ENCODE results near the gene CASZ1.

CASZ1 gene

GRCh38 chr1:10684221-10684620 lies 112.2 kb downstream of the CASZ1 start:
- FAIRE-seq: no peak

- no peak for FAIRE-seq
These were observed 113.8 kb downstream of the CASZ1 start for GRCh38 chr1:10682449-10683309.

GRCh38 chr1:10682108-10682445 lies 114.4 kb downstream of the CASZ1 start:
- no peak for FAIRE-seq

GRCh38 chr1:10681296-10682107 lies 114.9 kb downstream of the CASZ1 start:
- FAIRE-seq: no peak

- FAIRE-seq: no peak
These were observed 116.0 kb downstream of the CASZ1 start for GRCh38 chr1:10680487-10680886.

GRCh38 chr1:10679496-10680220 lies 116.8 kb downstream of the CASZ1 start:
- no peak for FAIRE-seq

GRCh38 chr1:10678852-10679251 lies 117.6 kb downstream of the CASZ1 start:
- FAIRE-seq: no peak

GRCh38 chr1:10678402-10678801 lies 118.0 kb downstream of the CASZ1 start:
- FAIRE-seq: no peak

- no peak for FAIRE-seq
These were observed 118.7 kb downstream of the CASZ1 start for GRCh38 chr1:10677491-10678391.

- FAIRE-seq: no peak
These were observed 119.5 kb downstream of the CASZ1 start for GRCh38 chr1:10676963-10677362.

GRCh38 chr1:10675813-10676212 lies 120.6 kb downstream of the CASZ1 start:
- no peak for FAIRE-seq

GRCh38 chr1:10674700-10675609 lies 121.5 kb downstream of the CASZ1 start:
- FAIRE-seq: no peak

GRCh38 chr1:10674222-10674621 lies 122.2 kb downstream of the CASZ1 start:
- FAIRE-seq: no peak

GRCh38 chr1:10673109-10673711 lies 123.2 kb downstream of the CASZ1 start:
- no peak for FAIRE-seq

GRCh38 chr1:10672343-10673050 lies 123.9 kb downstream of the CASZ1 start:
- FAIRE-seq: no peak

GRCh38 chr1:10671622-10672342 lies 124.7 kb downstream of the CASZ1 start:
- FAIRE-seq: no peak

- FAIRE-seq: no peak
These were observed 125.4 kb downstream of the CASZ1 start for GRCh38 chr1:10671090-10671489.

GRCh38 chr1:10670190-10670589 lies 126.3 kb downstream of the CASZ1 start:
- no peak for FAIRE-seq

- no peak for FAIRE-seq
These were observed 126.9 kb downstream of the CASZ1 start for GRCh38 chr1:10669570-10669969.
